Activated T-helper 17 cell treated with anti-CD3 and anti-CD28 coated beads, Interleukin-2, amount 50 U/mL, for 72 hours (primary cell): ENCODE results near the gene TCERG1. TPM values are rescaled to one million over a fixed set of nuclear protein-coding genes. Genes with fewer than 3 reads are reported as not detected.

Source experiments
- ATAC-seq: fragments of 150-1000 bp; cut with Tn5 transposase; replicated peaks from 2 replicates; pipeline ENCODE4 v1.10.0; 2021; ENCODE audit warnings: mild to moderate bottlenecking, moderate library complexity
- H3K27ac Mint-ChIP-seq: one replicate; pipeline ENCODE4 v1.8.0; 2022; ENCODE audit warnings: mixed read lengths
- H3K27me3 Mint-ChIP-seq: one replicate; pipeline ENCODE4 v1.8.0; 2022; ENCODE audit warnings: mixed read lengths
- H3K36me3 Mint-ChIP-seq: one replicate; pipeline ENCODE4 v1.8.0; 2022; ENCODE audit warnings: low read depth, mild to moderate bottlenecking, mixed read lengths
- H3K4me1 Mint-ChIP-seq: one replicate; pipeline ENCODE4 v1.8.0; 2022; ENCODE audit warnings: mixed read lengths
- H3K4me3 Mint-ChIP-seq: one replicate; pipeline ENCODE4 v1.8.0; 2022; ENCODE audit warnings: mild to moderate bottlenecking, mixed read lengths
- H3K9me3 Mint-ChIP-seq: one replicate; pipeline ENCODE4 v1.8.0; 2022; ENCODE audit warnings: mixed read lengths
- total RNA-seq, 2 donors: library from RNA; stranded (reverse); gene quantifications; one replicate each; pipeline ENCODE4 v1.2.3, GENCODE V29; 2022

Gene TCERG1
- total RNA-seq, 2 donors from 2014 or later = 84.1 to 110 TPM

GRCh38 chr5:146475190-146475780 lies 28.2 kb downstream of the TCERG1 start:
- H3K36me3 Mint-ChIP-seq = peaks cover 94% of the 10 kb centered on the region
- ATAC-seq = no peak
- no peaks in the 10 kb centered on the region for H3K4me1 Mint-ChIP-seq
- H3K27me3 Mint-ChIP-seq = no peaks in the 10 kb centered on the region
- no peaks in the 10 kb centered on the region for H3K9me3 Mint-ChIP-seq
- no peak overlapping the region for H3K27ac Mint-ChIP-seq
- H3K4me3 Mint-ChIP-seq = no peak overlapping the region

DNA sequence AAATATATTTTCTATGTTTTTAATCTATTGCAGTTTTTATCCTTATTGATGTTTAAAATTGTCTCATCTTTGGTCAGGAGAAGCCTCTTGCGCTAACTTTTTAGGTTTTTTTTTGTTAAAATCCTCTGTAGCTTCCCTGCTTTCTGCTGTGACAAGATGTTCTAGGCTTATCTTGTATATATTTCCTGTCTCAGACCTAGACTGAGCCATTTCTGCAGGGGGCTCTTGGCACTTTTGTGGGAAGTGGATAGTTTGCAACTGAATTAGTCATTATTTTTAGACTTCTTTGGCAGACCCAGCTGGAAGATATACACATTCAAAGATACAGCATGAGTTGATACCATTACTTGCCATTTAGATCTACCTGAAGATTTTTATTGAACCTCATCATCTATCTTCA lies 28.8 kb downstream of the TCERG1 start:
- no peaks in the 10 kb centered on the region for H3K27me3 Mint-ChIP-seq
- no peak overlapping the region for H3K4me3 Mint-ChIP-seq
- peaks cover 93% of the 10 kb centered on the region for H3K36me3 Mint-ChIP-seq
- no peaks in the 10 kb centered on the region for H3K4me1 Mint-ChIP-seq
- H3K9me3 Mint-ChIP-seq = no peaks in the 10 kb centered on the region
- no peak overlapping the region for H3K27ac Mint-ChIP-seq
- no peak for ATAC-seq

- Mint-ChIP-seq H3K36me3 (peaks cover 96% of the 10 kb centered on the region), H3K27me3 (no peaks in the 10 kb centered on the region), H3K27ac (no peak overlapping the region)
Measured at GRCh38 chr5:146482775-146483174, 35.6 kb downstream of the TCERG1 start.

DNA sequence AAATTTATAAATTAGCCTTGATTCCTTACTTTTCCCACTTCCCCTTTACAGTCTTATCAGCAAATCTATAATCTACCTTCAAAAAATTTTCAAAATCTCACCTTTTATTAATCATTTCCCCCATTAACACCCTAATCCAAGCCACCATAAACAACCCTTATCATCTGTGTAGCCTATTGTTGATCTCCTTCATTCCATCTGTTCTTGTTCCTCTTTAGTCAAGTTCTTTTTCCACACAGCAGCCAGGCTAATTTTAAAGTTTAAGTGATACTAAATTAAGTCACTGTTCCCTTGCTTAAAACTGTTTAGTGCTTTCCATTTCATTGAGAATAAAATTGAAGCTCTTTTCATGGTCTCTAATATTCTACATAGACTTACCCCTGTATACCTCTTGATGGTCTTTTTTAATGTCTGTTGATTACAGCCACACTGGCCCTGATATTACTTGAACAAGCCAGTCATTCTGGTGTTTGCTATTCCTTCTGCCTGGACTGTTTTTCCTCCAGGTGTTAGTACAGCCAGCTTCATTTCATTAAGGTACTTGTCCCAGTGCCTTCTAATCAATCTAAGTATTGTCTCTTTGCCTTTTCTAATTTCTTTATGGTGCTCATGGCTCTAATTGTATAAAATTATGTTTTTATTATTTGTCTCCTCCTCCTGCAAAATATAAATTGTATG lies 37.7 kb downstream of the TCERG1 start:
- ATAC-seq = no peak
- no peak overlapping the region for H3K4me3 Mint-ChIP-seq
- H3K4me1 Mint-ChIP-seq = no peaks in the 10 kb centered on the region
- no peaks in the 10 kb centered on the region for H3K9me3 Mint-ChIP-seq
- H3K27me3 Mint-ChIP-seq = no peaks in the 10 kb centered on the region
- peaks cover 94% of the 10 kb centered on the region for H3K36me3 Mint-ChIP-seq
- no peak overlapping the region for H3K27ac Mint-ChIP-seq

More at GRCh38 chr5:146482775-146483174, 35.6 kb downstream of the TCERG1 start:
- no peak overlapping the region for H3K4me3 Mint-ChIP-seq
- H3K9me3 Mint-ChIP-seq = no peaks in the 10 kb centered on the region
- H3K4me1 Mint-ChIP-seq = no peaks in the 10 kb centered on the region
- ATAC-seq = no peak

DNA sequence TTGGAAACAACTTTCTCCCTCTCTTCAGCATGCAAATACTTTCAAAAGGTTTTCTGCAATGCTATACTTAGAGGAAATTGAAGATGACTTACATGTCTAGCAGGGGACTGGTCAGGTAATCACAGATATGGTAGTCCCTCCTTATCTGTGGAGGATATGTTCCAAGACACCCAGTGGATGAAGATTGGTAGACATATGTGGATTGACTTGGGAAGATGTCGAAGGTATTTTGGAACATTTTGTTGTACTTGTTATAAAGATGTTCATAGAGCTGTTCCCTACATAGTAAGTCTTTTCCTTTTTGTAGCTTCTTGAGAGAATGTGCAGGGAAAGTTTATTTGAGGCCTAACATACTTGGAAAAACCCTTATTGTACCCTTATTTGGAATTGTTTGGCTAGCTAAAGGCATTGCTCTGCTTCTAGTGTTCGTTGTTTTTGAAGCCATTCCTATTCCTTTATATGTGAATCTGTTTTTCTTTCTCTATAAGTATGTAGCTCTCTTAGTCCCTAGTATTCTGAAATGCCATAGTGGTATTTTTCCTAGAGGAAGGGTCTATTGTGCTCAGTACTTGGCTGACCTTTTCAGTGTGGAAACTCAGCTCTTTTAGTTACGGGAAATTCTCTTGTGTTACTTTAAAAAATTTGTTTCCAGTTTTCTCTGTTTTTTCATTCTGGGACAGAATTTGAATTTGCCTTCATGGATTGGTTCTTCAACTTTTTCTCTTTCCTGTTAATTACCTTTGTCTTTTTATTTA lies 43.1 kb downstream of the TCERG1 start:
- Mint-ChIP-seq H3K27ac (no peak overlapping the region), H3K4me3 (no peak overlapping the region), H3K36me3 (peaks cover 92% of the 10 kb centered on the region), H3K9me3 (no peaks in the 10 kb centered on the region), H3K27me3 (no peaks in the 10 kb centered on the region), H3K4me1 (no peaks in the 10 kb centered on the region)
- ATAC-seq = no peak

DNA sequence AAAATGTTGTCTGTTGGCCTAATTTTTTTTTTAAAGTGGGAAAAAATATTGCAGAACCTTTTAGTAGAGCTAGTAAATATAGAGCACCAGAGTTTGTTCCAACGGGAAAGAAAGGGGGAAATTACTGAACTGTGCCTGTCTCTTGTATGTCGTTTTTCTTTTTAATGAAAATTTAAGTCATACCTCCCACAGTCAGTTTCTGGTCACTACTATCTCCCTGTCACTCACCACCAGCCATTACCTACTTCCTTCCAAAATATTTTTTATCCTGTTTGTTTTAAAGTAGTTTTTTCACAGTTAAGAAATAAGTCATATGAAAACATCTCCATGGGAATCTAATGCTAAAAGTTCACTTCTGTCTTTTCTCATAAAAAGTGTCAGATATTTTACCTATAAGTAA lies 47.5 kb downstream of the TCERG1 start:
- no peak for ATAC-seq
- Mint-ChIP-seq H3K27me3 (no peaks in the 10 kb centered on the region), H3K9me3 (no peaks in the 10 kb centered on the region), H3K36me3 (peaks cover 88% of the 10 kb centered on the region), H3K27ac (no peak overlapping the region), H3K4me1 (no peaks in the 10 kb centered on the region), H3K4me3 (no peak overlapping the region)

- H3K4me3 Mint-ChIP-seq = no peak overlapping the region
- H3K4me1 Mint-ChIP-seq = no peaks in the 10 kb centered on the region
- H3K27ac Mint-ChIP-seq = no peak overlapping the region
- no peaks in the 10 kb centered on the region for H3K9me3 Mint-ChIP-seq
- no peak for ATAC-seq
- H3K27me3 Mint-ChIP-seq = no peaks in the 10 kb centered on the region
- peaks cover 87% of the 10 kb centered on the region for H3K36me3 Mint-ChIP-seq
Measured at GRCh38 chr5:146499680-146500079, 52.5 kb downstream of the TCERG1 start.

DNA sequence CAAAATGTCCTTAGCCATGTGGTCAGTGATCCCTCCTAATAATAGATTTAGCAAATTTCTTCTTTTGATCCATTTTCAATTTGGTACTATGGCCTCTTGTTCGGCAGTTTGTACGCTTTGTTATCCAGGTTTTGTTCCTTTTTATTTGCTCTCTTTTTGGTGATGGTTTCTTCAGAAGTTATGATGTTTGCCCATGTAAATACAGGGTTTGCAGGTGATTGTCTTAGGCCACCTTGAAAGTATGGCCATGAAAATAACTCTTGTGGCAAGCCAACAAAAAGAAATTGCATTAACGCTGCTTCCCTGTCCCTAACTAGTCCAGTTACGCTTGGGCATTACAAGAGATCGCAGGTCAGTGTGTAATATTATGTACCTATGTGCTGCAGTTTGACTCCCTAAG lies 60.3 kb downstream of the TCERG1 start:
- no peaks in the 10 kb centered on the region for H3K27me3 Mint-ChIP-seq
- no peaks in the 10 kb centered on the region for H3K9me3 Mint-ChIP-seq
- no peak overlapping the region for H3K4me3 Mint-ChIP-seq
- no peaks in the 10 kb centered on the region for H3K4me1 Mint-ChIP-seq
- no peak for ATAC-seq
- no peak overlapping the region for H3K27ac Mint-ChIP-seq
- H3K36me3 Mint-ChIP-seq = peaks cover 98% of the 10 kb centered on the region

- Mint-ChIP-seq H3K9me3 (no peaks in the 10 kb centered on the region), H3K4me3 (no peak overlapping the region), H3K36me3 (peaks cover 73% of the 10 kb centered on the region), H3K27me3 (no peaks in the 10 kb centered on the region), H3K27ac (no peak overlapping the region), H3K4me1 (no peaks in the 10 kb centered on the region)
- no peak for ATAC-seq
Measured at GRCh38 chr5:146510559-146511125, 63.5 kb downstream of the TCERG1 start.

GRCh38 chr5:146513462-146513861 lies 66.3 kb downstream of the TCERG1 start:
- Mint-ChIP-seq H3K36me3 (peaks cover 44% of the 10 kb centered on the region), H3K27me3 (no peaks in the 10 kb centered on the region), H3K27ac (no peak overlapping the region), H3K9me3 (no peaks in the 10 kb centered on the region), H3K4me1 (no peaks in the 10 kb centered on the region), H3K4me3 (no peak overlapping the region)
- ATAC-seq = no peak

DNA sequence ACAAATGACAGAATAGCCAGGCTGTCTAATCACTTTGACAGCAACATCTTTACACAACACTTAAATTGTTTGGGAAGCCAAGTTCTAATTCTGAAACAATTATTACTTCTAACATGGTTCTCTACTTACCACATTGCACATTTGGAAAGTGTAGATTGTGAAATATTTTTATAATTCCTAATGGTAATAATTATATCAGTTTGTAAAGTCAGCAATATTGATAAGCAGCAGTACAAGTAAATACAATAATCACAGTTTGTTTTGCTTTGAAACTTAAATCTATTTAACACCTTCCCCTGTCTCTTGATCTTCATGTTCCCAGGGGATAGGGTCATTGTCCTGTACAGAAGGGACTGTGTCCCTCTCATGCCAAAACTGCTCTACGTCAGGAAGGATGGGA lies 67.4 kb downstream of the TCERG1 start:
- ATAC-seq = no peak
- no peaks in the 10 kb centered on the region for H3K27me3 Mint-ChIP-seq
- no peak overlapping the region for H3K27ac Mint-ChIP-seq
- H3K4me1 Mint-ChIP-seq = no peaks in the 10 kb centered on the region
- H3K4me3 Mint-ChIP-seq = no peak overlapping the region
- H3K9me3 Mint-ChIP-seq = no peaks in the 10 kb centered on the region
- H3K36me3 Mint-ChIP-seq = peaks cover 33% of the 10 kb centered on the region

DNA sequence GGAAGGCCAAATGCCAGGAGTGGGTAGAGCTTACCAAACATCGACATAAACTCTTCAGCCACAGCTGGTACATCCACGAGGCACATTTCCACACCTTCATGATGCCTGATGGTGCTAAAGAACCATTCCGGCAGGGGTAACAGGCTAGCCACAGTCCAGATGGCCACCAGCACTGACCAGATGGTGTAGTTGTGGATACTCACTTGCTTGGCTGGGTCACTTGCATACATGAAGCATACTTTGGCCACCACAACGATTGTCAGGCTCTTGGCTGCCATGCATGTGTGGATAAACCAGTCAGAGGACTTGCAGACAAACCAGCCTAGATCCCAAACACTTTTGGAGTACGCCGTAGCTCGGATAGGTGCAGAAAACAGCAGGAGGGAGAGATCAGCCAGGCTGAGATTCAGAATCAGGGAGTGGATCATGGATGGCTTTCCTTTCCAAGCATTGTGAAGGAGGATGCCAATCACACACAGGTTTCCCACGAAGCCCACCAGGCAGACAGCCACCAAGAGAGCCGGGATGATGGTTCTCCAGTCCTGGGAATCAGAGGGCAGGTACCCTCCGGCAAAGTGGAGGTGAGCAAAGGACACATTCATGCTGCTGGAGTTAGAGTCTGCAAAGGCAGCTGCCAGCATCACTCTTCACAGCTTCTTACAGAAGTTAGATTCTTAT lies 68.5 kb downstream of the TCERG1 start:
- Mint-ChIP-seq H3K4me3 (no peak overlapping the region), H3K36me3 (peaks cover 23% of the 10 kb centered on the region), H3K4me1 (no peaks in the 10 kb centered on the region), H3K27ac (no peak overlapping the region), H3K27me3 (no peaks in the 10 kb centered on the region), H3K9me3 (no peaks in the 10 kb centered on the region)
- ATAC-seq = no peak

- H3K4me3 Mint-ChIP-seq = no peak within 1 kb of the TSS
- no peak for ATAC-seq
- H3K27me3 Mint-ChIP-seq = no peaks in the 10 kb centered on the region
- no peaks in the 10 kb centered on the region for H3K4me1 Mint-ChIP-seq
- no peak within 1 kb of the TSS for H3K27ac Mint-ChIP-seq
- H3K36me3 Mint-ChIP-seq = peaks cover 18% of the 10 kb centered on the region
- H3K9me3 Mint-ChIP-seq = no peaks in the 10 kb centered on the region
Measured at GRCh38 chr5:146516151-146516475, 69.0 kb downstream of the TCERG1 start, which contains the start of gene GPR151. GPR151 (minus strand) TSS chr5:146516190; CDS start chr5:146516113, 77 bp downstream.

- H3K27ac Mint-ChIP-seq = no peak overlapping the region
- no peaks in the 10 kb centered on the region for H3K36me3 Mint-ChIP-seq
- H3K27me3 Mint-ChIP-seq = peaks cover 9% of the 10 kb centered on the region
- no peak for ATAC-seq
- no peak overlapping the region for H3K4me3 Mint-ChIP-seq
- no peaks in the 10 kb centered on the region for H3K9me3 Mint-ChIP-seq
- H3K4me1 Mint-ChIP-seq = no peaks in the 10 kb centered on the region
Measured at GRCh38 chr5:146519554-146519953, 72.4 kb downstream of the TCERG1 start.
